CD14-positive monocyte (primary cell): ENCODE data around the gene FOXE3. TPM values are rescaled to one million over a fixed set of nuclear protein-coding genes. Genes with fewer than 3 reads are reported as not detected.

Experiments used
- DNase-seq, 3 donors: peaks; one replicate each; pipeline ENCODE4 v3.0.0-alpha.2; 2011 to 2022
- H2AFZ ChIP-seq: 2 replicates; pipeline ENCODE4 v1.6.0; 2012; ENCODE audit warnings: mild to moderate bottlenecking, low read depth, low read length, inconsistent platforms; ENCODE audit not compliant: insufficient read depth, poor library complexity, severe bottlenecking
- H3K27ac ChIP-seq, 2 donors: 1 replicate in 1 of 2; 2 replicates in 1 of 2; pipeline ENCODE4 v1.5.1; 2012 to 2013; ENCODE audit warnings: low read length in 2 of 2, control low read depth in 1 of 2, inconsistent platforms in 1 of 2, low read depth in 1 of 2, mild to moderate bottlenecking in 1 of 2
- H3K27me3 ChIP-seq, 2 donors: one replicate each; pipeline versions ENCODE4 v1.6.0 to v1.6.1; 2011 to 2013; ENCODE audit warnings: low read length in 2 of 2; ENCODE audit not compliant: control insufficient read depth in 2 of 2, insufficient read depth in 2 of 2
- H3K36me3 ChIP-seq, 2 donors: replicated peaks in 1 of 2; 1 replicate in 1 of 2; 2 replicates in 1 of 2; pipeline versions ENCODE4 v1.5.1 to v1.6.1; 2012 to 2013; ENCODE audit warnings: low read length in 2 of 2, control low read depth in 1 of 2, inconsistent platforms in 1 of 2, mild to moderate bottlenecking in 1 of 2; ENCODE audit not compliant: insufficient read depth in 2 of 2, control insufficient read depth in 1 of 2
- H3K4me1 ChIP-seq, 2 donors: 1 replicate in 1 of 2; 2 replicates in 1 of 2; pipeline versions ENCODE4 v1.5.1 to v1.6.1; 2012 to 2013; ENCODE audit warnings: low read length in 2 of 2, control low read depth in 1 of 2, inconsistent platforms in 1 of 2, mild to moderate bottlenecking in 1 of 2, moderate library complexity in 1 of 2; ENCODE audit not compliant: insufficient read depth in 2 of 2, control insufficient read depth in 1 of 2
- H3K4me2 ChIP-seq: replicated peaks from 2 replicates; pipeline ENCODE3; 2012; ENCODE audit warnings: low read length, moderate library complexity, mild to moderate bottlenecking; ENCODE audit not compliant: poor library complexity, severe bottlenecking; ENCODE audit errors: extremely low read depth
- H3K4me3 ChIP-seq, 3 experiments: fragments of 200-600 bp in 1 of 3; sonication (generic) in 1 of 3; replicated peaks in 1 of 3; 1 replicate in 2 of 3; 2 replicates in 1 of 3; pipeline ENCODE4 v1.5.1; 2011 to 2013; ENCODE audit warnings: low read length in 3 of 3, mild to moderate bottlenecking in 3 of 3, control low read depth in 2 of 3, low read depth in 2 of 3, inconsistent platforms in 1 of 3, moderate library complexity in 1 of 3
- H3K79me2 ChIP-seq: 2 replicates; pipeline ENCODE4 v1.6.0; 2012; ENCODE audit warnings: mild to moderate bottlenecking, control low read depth, inconsistent platforms, low read length, moderate library complexity; ENCODE audit not compliant: insufficient read depth
- H3K9ac ChIP-seq: 2 replicates; pipeline ENCODE4 v1.6.0; 2017; ENCODE audit warnings: low read length, mild to moderate bottlenecking; ENCODE audit not compliant: insufficient read depth, poor library complexity, severe bottlenecking
- H3K9me3 ChIP-seq, 2 donors: replicated peaks in 1 of 2; 1 replicate in 1 of 2; 2 replicates in 1 of 2; pipeline versions ENCODE4 v1.5.1 to v1.6.1; 2012 to 2013; ENCODE audit warnings: low read length in 2 of 2, control low read depth in 1 of 2; ENCODE audit not compliant: control insufficient read depth in 1 of 2, insufficient read depth in 1 of 2
- H4K20me1 ChIP-seq: 2 replicates; pipeline ENCODE4 v1.6.0; 2012; ENCODE audit warnings: mild to moderate bottlenecking, low read length, control low read depth, moderate library complexity; ENCODE audit not compliant: insufficient read depth
- H3K27ac Mint-ChIP-seq, 7 donors: one replicate each; pipeline ENCODE4 v1.8.0; 2020; ENCODE audit warnings: mild to moderate bottlenecking in 7 of 7, mixed read lengths in 7 of 7, moderate library complexity in 6 of 7, inconsistent platforms in 2 of 7
- H3K27me3 Mint-ChIP-seq, 3 donors: one replicate each; pipeline ENCODE4 v1.8.0; 2021 to 2022; ENCODE audit warnings: low read depth in 3 of 3, mild to moderate bottlenecking in 3 of 3, mixed read lengths in 3 of 3, moderate library complexity in 3 of 3, inconsistent platforms in 1 of 3
- H3K36me3 Mint-ChIP-seq, 2 donors: one replicate each; pipeline ENCODE4 v1.8.0; 2020; ENCODE audit warnings: mixed read lengths in 2 of 2, inconsistent platforms in 1 of 2, mild to moderate bottlenecking in 1 of 2
- H3K4me1 Mint-ChIP-seq: one replicate; pipeline ENCODE4 v1.8.0; 2020; ENCODE audit warnings: mild to moderate bottlenecking, mixed read lengths
- H3K4me3 Mint-ChIP-seq, 2 donors: one replicate each; pipeline ENCODE4 v1.8.0; 2020; ENCODE audit warnings: mild to moderate bottlenecking in 2 of 2, mixed read lengths in 2 of 2, moderate library complexity in 1 of 2
- H3K9me3 Mint-ChIP-seq, 7 donors: one replicate each; pipeline ENCODE4 v1.8.0; 2020 to 2022; ENCODE audit warnings: mixed read lengths in 7 of 7, mild to moderate bottlenecking in 6 of 7, moderate library complexity in 6 of 7, inconsistent platforms in 2 of 7
- CTCF ChIP-seq: fragments of 200-600 bp; IDR thresholded peaks from one replicate; pipeline ENCODE4 v1.8.0; 2022; ENCODE audit warnings: antibody characterized with exemption, mild to moderate bottlenecking
- WGBS: methylation state at CpG from one replicate; pipeline ENCODE4 v1.1.5; 2013; ENCODE audit warnings: missing lambda C conversion rate; ENCODE audit not compliant: insufficient coverage; 5-methylcytosine and 5-hydroxymethylcytosine counted together
- intact Hi-C, 2 donors: fragments of 100-400 bp; cut with micrococcal nuclease; formaldehyde crosslinking; loops; one replicate each; pipeline versions ENCODE4 v1.15.0 to v1.15.1; 2023
- polyA plus RNA-seq, 3 donors: library from polyadenylated mRNA; depleted of rRNA in 1 of 3; unstranded in 2 of 3; stranded (reverse) in 1 of 3; fragments of 300-500 nt in 2 of 3; fragments of >200 nt in 1 of 3; fragmentation: Illumina TruSeq in 2 of 3; gene quantifications; 1 replicate in 2 of 3; 2 replicates in 1 of 3; pipeline ENCODE4 v1.2.3, GENCODE V29; 2012 to 2021

FOXE3 gene
- polyA plus RNA-seq, 3 donors, result not detected

- H2AFZ ChIP-seq, result no peak overlapping the region
- H3K27ac ChIP-seq, result no peak overlapping the region
- TF ChIP-seq CTCF, result no peak
- peaks cover 0 to 3% of the 10 kb centered on the region in 2 donors for H3K27me3 ChIP-seq
- no peaks in the 10 kb centered on the region for H3K4me1 ChIP-seq
- Mint-ChIP-seq H3K27ac (no peak overlapping the region), H3K36me3 (no peaks in the 10 kb centered on the region), H3K9me3 (peaks cover 0 to 2% (median 0%) of the 10 kb centered on the region in 7 donors), H3K27me3 (peaks cover 6 to 17% (median 7%) of the 10 kb centered on the region in 3 donors), H3K4me1 (peaks cover under 1% of the 10 kb centered on the region), H3K4me3 (no peak overlapping the region)
- no peaks in the 10 kb centered on the region for H4K20me1 ChIP-seq
- WGBS, result 57% methylated on average over 4 of the region's 5 CpGs
- H3K4me2 ChIP-seq, result no peak overlapping the region
- H3K9me3 ChIP-seq, result no peaks in the 10 kb centered on the region
- DNase-seq, result no peak
- H3K79me2 ChIP-seq, result no peaks in the 10 kb centered on the region
- no peaks in the 10 kb centered on the region for H3K36me3 ChIP-seq
- intact Hi-C loops, result no loop called here
- no peak overlapping the region for H3K9ac ChIP-seq
- no peak overlapping the region for H3K4me3 ChIP-seq
Measured at GRCh38 chr1:47405697-47406096, 10.4 kb upstream of the FOXE3 start.

- H4K20me1 ChIP-seq, result no peaks in the 10 kb centered on the region
- H3K4me3 ChIP-seq, result no peak overlapping the region
- H3K9me3 ChIP-seq, result no peaks in the 10 kb centered on the region
- peaks cover 2% of the 10 kb centered on the region for H3K4me1 Mint-ChIP-seq
- H3K4me1 ChIP-seq, result no peaks in the 10 kb centered on the region
- no peaks in the 10 kb centered on the region for H3K36me3 Mint-ChIP-seq
- H3K79me2 ChIP-seq, result no peaks in the 10 kb centered on the region
- peaks cover 6 to 19% (median 7%) of the 10 kb centered on the region in 3 donors for H3K27me3 Mint-ChIP-seq
- no peak for DNase-seq
- intact Hi-C loops, result no loop called here
- H3K4me2 ChIP-seq, result no peak overlapping the region
- no peaks in the 10 kb centered on the region for H3K36me3 ChIP-seq
- H3K27ac Mint-ChIP-seq, result no peak overlapping the region
- H2AFZ ChIP-seq, result no peak overlapping the region
- H3K4me3 Mint-ChIP-seq, result no peak overlapping the region
- TF ChIP-seq CTCF, result no peak
- no peak overlapping the region for H3K27ac ChIP-seq
- WGBS, result no CpG with 5 or more reads among the region's 5 CpGs
- H3K9ac ChIP-seq, result no peak overlapping the region
- H3K27me3 ChIP-seq, result peaks cover 0 to 3% of the 10 kb centered on the region in 2 donors
- H3K9me3 Mint-ChIP-seq, result peaks cover 0 to 2% (median 0%) of the 10 kb centered on the region in 7 donors
Measured at GRCh38 chr1:47406966-47407365, 9.1 kb upstream of the FOXE3 start.
